Right lobe of liver (tissue), 6 donors: ENCODE data around the gene TFF1. TPM values are rescaled to one million over a fixed set of nuclear protein-coding genes. Genes with fewer than 3 reads are reported as not detected.

ENCODE experiments used
- ATAC-seq, 4 donors: fragments of 200-7000 bp; cut with Tn5 transposase; one replicate each; pipeline ENCODE4 v1.9.1; 2020; ENCODE audit warnings: mild to moderate bottlenecking in 4 of 4, moderate library complexity in 4 of 4
- DNase-seq, 3 donors: peaks; one replicate each; pipeline ENCODE4 v3.0.0-alpha.2; 2020
- H3K27ac ChIP-seq, 3 donors: fragments of 200-600 bp; one replicate each; pipeline ENCODE4 v1.8.0; 2022
- H3K27me3 ChIP-seq, 2 donors: fragments of 200-600 bp; one replicate each; pipeline ENCODE4 v1.8.0; 2022
- H3K36me3 ChIP-seq, 4 donors: fragments of 200-600 bp; sonication (generic) in 1 of 4; one replicate each; pipeline versions ENCODE4 v1.5.1 to v1.8.0; 2017 to 2022; ENCODE audit warnings: control low read depth in 1 of 4
- H3K4me1 ChIP-seq, 4 donors: fragments of 200-600 bp; sonication (generic) in 1 of 4; one replicate each; pipeline versions ENCODE4 v1.5.1 to v1.8.0; 2017 to 2022; ENCODE audit warnings: control low read depth in 1 of 4
- H3K4me3 ChIP-seq, 3 donors: fragments of 200-600 bp; one replicate each; pipeline ENCODE4 v1.8.0; 2022
- H3K9me3 ChIP-seq, 4 donors: fragments of 200-600 bp; sonication (generic) in 1 of 4; one replicate each; pipeline versions ENCODE4 v1.5.1 to v1.8.0; 2017 to 2022; ENCODE audit warnings: control low read depth in 1 of 4
- CTCF ChIP-seq, 4 donors: fragments of 200-600 bp in 3 of 4; fragments of 450-650 bp in 1 of 4; IDR thresholded peaks; one replicate each; pipeline versions ENCODE4 v1.5.1 to v1.8.0; 2016 to 2022; ENCODE audit warnings: antibody characterized with exemption in 4 of 4, mild to moderate bottlenecking in 2 of 4
- POLR2A ChIP-seq: fragments of 450-650 bp; IDR thresholded peaks from one replicate; pipeline ENCODE4 v1.6.1; 2017; ENCODE audit warnings: antibody characterized with exemption, mild to moderate bottlenecking
- WGBS: methylation state at CpG from one replicate; pipeline ENCODE4 v1.1.6; 2018; ENCODE audit warnings: low coverage, low lambda C conversion rate; ENCODE audit not compliant: insufficient coverage; ENCODE audit errors: missing lambda C conversion rate; 5-methylcytosine and 5-hydroxymethylcytosine counted together
- intact Hi-C, 2 donors: fragments of 100-400 bp; cut with DNase I; formaldehyde crosslinking; loops; one replicate each; pipeline versions ENCODE4 v1.11.2 to v1.14.1; 2022
- total RNA-seq, 6 experiments: library from RNA; depleted of rRNA in 2 of 6; stranded (reverse); fragments of >200 nt in 2 of 6; fragmentation: NEBNext Ultra II Directional in 3 of 6; extraction: Animal tissue kit (Norgen Biotek cat#: 25700) in 3 of 6; gene quantifications; one replicate each; pipeline versions ENCODE4 v1.1.0 to v1.2.4, GENCODE V29; 2016 to 2023
- donor health status: DM: no; HTN: yes; CAD: no.
- donor health status: DM: no; HTN: no; CAD: no.
- donor health status: DM: no; HTN: no; CAD: no.
- donor health status: DM: no; HTN: yes; CAD: no.
- donor health status: DM: no; HTN: yes; CAD: no.

The TFF1 gene
- total RNA-seq, 6 experiments from 2014 or later = not detected

DNA sequence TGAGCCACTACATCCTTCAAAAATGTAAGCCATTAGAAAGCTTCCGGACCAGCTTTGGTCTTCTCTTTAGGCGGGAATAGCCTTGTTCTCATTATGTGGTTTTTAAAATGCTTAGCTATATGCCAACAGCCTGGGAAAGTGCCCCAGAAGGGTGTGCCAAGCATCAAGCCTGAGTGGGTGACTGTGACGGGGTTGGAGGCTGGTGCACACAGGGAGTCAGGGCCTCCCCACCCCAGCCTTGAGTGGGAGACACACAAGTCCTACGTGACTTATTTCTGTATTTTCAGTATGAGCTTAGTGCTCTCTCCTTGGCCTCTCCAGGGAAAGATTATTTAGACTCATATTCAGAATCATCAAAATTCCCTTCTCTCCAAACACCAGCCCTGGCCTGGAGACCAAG is 47.2 kb upstream of the TFF1 start:
- DNase-seq (no peak), ATAC-seq (no peak)
- 76% methylated on average over 2 of the region's 4 CpGs for WGBS
- Histone ChIP-seq H3K27me3 (no peaks in the 10 kb centered on the region), H3K27ac (no peak overlapping the region), H3K36me3 (no peaks in the 10 kb centered on the region), H3K4me1 (no peaks in the 10 kb centered on the region), H3K9me3 (no peaks in the 10 kb centered on the region), H3K4me3 (no peak overlapping the region)
- TF ChIP-seq POLR2A (no peak), CTCF (IDR thresholded peaks at IDR 0.05) (no peak)
- intact Hi-C loops = no loop called here

DNA sequence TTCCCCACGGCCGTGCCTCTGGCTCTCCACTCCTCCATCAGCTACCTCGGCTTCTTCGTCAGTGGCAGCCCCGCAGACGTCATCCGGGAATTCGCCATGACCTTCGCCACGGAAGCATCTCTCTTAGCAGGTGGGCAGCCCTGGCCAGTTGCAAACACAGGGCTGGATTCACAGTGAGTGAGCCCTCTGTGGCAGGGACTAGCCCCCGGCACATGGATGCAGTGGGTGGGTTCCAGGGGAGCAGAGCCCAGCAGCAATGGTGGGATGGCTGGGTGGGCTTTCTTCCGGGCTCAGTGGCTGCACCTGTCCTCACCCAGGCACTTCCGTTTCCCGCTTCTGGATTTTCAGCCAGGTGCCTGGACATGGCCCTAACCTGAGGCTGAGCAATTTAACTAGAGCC is 46.8 kb upstream of the TFF1 start:
- no peaks in the 10 kb centered on the region for H3K9me3 ChIP-seq
- no peaks in the 10 kb centered on the region for H3K4me1 ChIP-seq
- H3K27me3 ChIP-seq = no peaks in the 10 kb centered on the region
- ATAC-seq = no peak
- H3K4me3 ChIP-seq = no peak overlapping the region
- DNase-seq = no peak
- H3K36me3 ChIP-seq = no peaks in the 10 kb centered on the region
- no peak overlapping the region for H3K27ac ChIP-seq
- intact Hi-C loops = no loop called here
- TF ChIP-seq CTCF (IDR thresholded peaks at IDR 0.05) (no peak), POLR2A (no peak)
- WGBS = 81% methylated on average over 3 of the region's 14 CpGs

DNA sequence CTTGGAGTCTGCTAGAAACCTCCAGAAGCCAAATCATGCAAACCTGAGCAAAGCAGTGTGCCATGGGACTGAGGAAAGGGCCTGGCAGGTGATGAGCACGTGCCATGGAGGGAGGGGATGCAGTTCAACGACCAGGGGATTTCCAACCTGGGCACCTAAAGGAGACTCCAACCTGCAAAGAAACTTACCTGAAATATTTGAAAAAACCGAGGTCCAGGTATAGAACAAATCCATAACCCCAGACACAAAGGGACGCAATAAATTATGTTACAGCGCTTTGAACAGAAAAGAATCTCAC is 46.2 kb upstream of the TFF1 start:
- intact Hi-C loops = no loop called here
- no peak for ATAC-seq
- no peaks in the 10 kb centered on the region for H3K36me3 ChIP-seq
- TF ChIP-seq POLR2A (no peak), CTCF (IDR thresholded peaks at IDR 0.05) (no peak)
- WGBS = 75% methylated on average over 5 of the region's 5 CpGs
- no peak for DNase-seq
- H3K4me1 ChIP-seq = no peaks in the 10 kb centered on the region
- no peak overlapping the region for H3K27ac ChIP-seq
- H3K9me3 ChIP-seq = no peaks in the 10 kb centered on the region
- no peaks in the 10 kb centered on the region for H3K27me3 ChIP-seq
- H3K4me3 ChIP-seq = no peak overlapping the region

GRCh38 chr21:42411891-42412635 is 45.7 kb upstream of the TFF1 start:
- DNase-seq = peak in 1 of 3 donors; percentile 28

More at GRCh38 chr21:42411891-42412635, 45.7 kb upstream of the TFF1 start:
- ATAC-seq = peak in 1 of 4 donors; percentile 23
- Histone ChIP-seq H3K4me3 (no peak overlapping the region), H3K4me1 (no peaks in the 10 kb centered on the region), H3K27me3 (no peaks in the 10 kb centered on the region), H3K9me3 (no peaks in the 10 kb centered on the region), H3K27ac (no peak overlapping the region), H3K36me3 (no peaks in the 10 kb centered on the region)
- TF ChIP-seq CTCF (IDR thresholded peaks at IDR 0.05) (no peak), POLR2A (no peak)
- intact Hi-C loops = no loop called here
- WGBS = 67% methylated on average over 12 of the region's 21 CpGs
